Liver (tissue), 9 donors: Measurements from ENCODE around the gene SMAP2. TPM values are rescaled to one million over a fixed set of nuclear protein-coding genes. Genes with fewer than 3 reads are reported as not detected.

ENCODE experiments used
- DNase-seq: peaks from one replicate; pipeline ENCODE4 v3.0.0-alpha.2; 2017; ENCODE audit warnings: low spot score
- H3K27ac ChIP-seq, 2 donors: one replicate each; pipeline ENCODE4 v1.7.0; 2013; ENCODE audit warnings: inconsistent platforms in 2 of 2, low read length in 2 of 2, control low read depth in 1 of 2, low read depth in 1 of 2, mild to moderate bottlenecking in 1 of 2
- H3K27me3 ChIP-seq, 4 donors: one replicate each; pipeline versions ENCODE4 v1.6.1 to v1.7.0; 2013; ENCODE audit warnings: low read length in 3 of 4, inconsistent platforms in 1 of 4, mild to moderate bottlenecking in 1 of 4, moderate library complexity in 1 of 4; ENCODE audit not compliant: control insufficient read depth in 4 of 4, insufficient read depth in 4 of 4
- H3K36me3 ChIP-seq, 4 donors: one replicate each; pipeline versions ENCODE4 v1.6.1 to v1.7.0; 2013; ENCODE audit warnings: low read length in 3 of 4, mild to moderate bottlenecking in 3 of 4, low read depth in 1 of 4, moderate library complexity in 1 of 4; ENCODE audit not compliant: control insufficient read depth in 4 of 4, insufficient read depth in 3 of 4
- H3K4me1 ChIP-seq, 4 donors: one replicate each; pipeline versions ENCODE4 v1.6.1 to v1.7.0; 2013; ENCODE audit warnings: low read length in 3 of 4, mild to moderate bottlenecking in 3 of 4, moderate library complexity in 1 of 4; ENCODE audit not compliant: control insufficient read depth in 4 of 4, insufficient read depth in 4 of 4
- H3K4me3 ChIP-seq, 3 donors: one replicate each; pipeline versions ENCODE4 v1.6.1 to v1.7.0; 2013; ENCODE audit warnings: low read length in 3 of 3, control low read depth in 1 of 3, low read depth in 1 of 3, mild to moderate bottlenecking in 1 of 3
- H3K9ac ChIP-seq, 2 donors: one replicate each; pipeline ENCODE4 v1.7.0; 2013; ENCODE audit warnings: low read length in 2 of 2, mild to moderate bottlenecking in 2 of 2, moderate library complexity in 2 of 2, control low read depth in 1 of 2, low read depth in 1 of 2
- H3K9me3 ChIP-seq, 4 donors: one replicate each; pipeline versions ENCODE4 v1.6.1 to v1.7.0; 2013; ENCODE audit warnings: low read length in 3 of 4; ENCODE audit not compliant: control insufficient read depth in 4 of 4
- ATF3 ChIP-seq: IDR thresholded peaks from 2 replicates; pipeline ENCODE4 v1.6.1; 2016; ENCODE audit warnings: antibody characterized with exemption
- CTCF ChIP-seq: fragments of 150-350 bp; IDR thresholded peaks from 2 replicates; pipeline ENCODE4 v1.5.1; 2017; ENCODE audit warnings: improper control_type of control experiment, low read depth, low read length; ENCODE audit not compliant: missing input control
- EGR1 ChIP-seq, 2 donors: IDR thresholded peaks; 2 replicates each; pipeline ENCODE4 v1.6.1; 2016 to 2018; ENCODE audit warnings: antibody characterized with exemption in 2 of 2, low read depth in 2 of 2
- FOXA1 ChIP-seq: IDR thresholded peaks from 2 replicates; pipeline ENCODE4 v1.6.1; 2016; ENCODE audit warnings: antibody characterized with exemption
- GABPA ChIP-seq, 2 donors: IDR thresholded peaks in 1 of 2; conservative IDR thresholded peaks in 1 of 2; 2 replicates each; pipeline ENCODE4 v1.6.1; 2016; ENCODE audit warnings: antibody characterized with exemption in 2 of 2, mild to moderate bottlenecking in 1 of 2, moderate library complexity in 1 of 2
- HNF4G ChIP-seq: IDR thresholded peaks from 2 replicates; pipeline ENCODE4 v1.6.1; 2016; ENCODE audit warnings: antibody characterized with exemption
- JUND ChIP-seq, 2 donors: IDR thresholded peaks; 2 replicates each; pipeline ENCODE4 v1.6.1; 2016; ENCODE audit warnings: antibody characterized with exemption in 2 of 2
- MAX ChIP-seq: IDR thresholded peaks from 2 replicates; pipeline ENCODE4 v1.6.1; 2016; ENCODE audit warnings: antibody characterized with exemption
- REST ChIP-seq: IDR thresholded peaks from 2 replicates; pipeline ENCODE4 v1.6.1; 2016; ENCODE audit warnings: antibody characterized with exemption, mild to moderate bottlenecking
- SP1 ChIP-seq: IDR thresholded peaks from 2 replicates; pipeline ENCODE4 v1.6.1; 2018; ENCODE audit warnings: antibody characterized with exemption, mild to moderate bottlenecking
- TAF1 ChIP-seq: conservative IDR thresholded peaks from 2 replicates; pipeline ENCODE4 v1.6.1; 2016; ENCODE audit warnings: antibody characterized with exemption, mild to moderate bottlenecking
- ZBTB33 ChIP-seq: IDR thresholded peaks from 2 replicates; pipeline ENCODE4 v1.6.1; 2016; ENCODE audit warnings: antibody characterized with exemption
- WGBS: extraction: QIAGEN DNeasy Blood & Tissue Kit; methylation state at CpG from one replicate; pipeline ENCODE4 v1.1.7; 2013; 5-methylcytosine and 5-hydroxymethylcytosine counted together
- polyA plus RNA-seq, 2 donors: library from polyadenylated mRNA; stranded (reverse) in 1 of 2; unstranded in 1 of 2; fragments of 200-250 nt in 1 of 2; fragments of >200 nt in 1 of 2; fragmentation: Nextera tagmentation in 1 of 2; extraction: Ambion mirVana in 1 of 2; gene quantifications; one replicate each; pipeline versions ENCODE4 v1.2.1 to v1.2.3, GENCODE V29; 2013 to 2015
- total RNA-seq, 2 donors: library from RNA; depleted of rRNA; stranded (reverse); fragments of >200 nt; gene quantifications; one replicate each; pipeline ENCODE4 v1.2.3, GENCODE V29; 2014
- donor health status: healthy.
- donor health status: healthy.
- donor health status: healthy.
- donor health status: healthy.
- donor health status: healthy.

The SMAP2 gene
- total and polyA plus RNA-seq, 4 donors = 20.0 to 36.8 (median 29.8) TPM

- no peak for TF ChIP-seq ZBTB33
Measured at GRCh38 chr1:40379785-40380452, 6.4 kb downstream of the SMAP2 start (continued).

GRCh38 chr1:40380817-40381216, 7.3 kb downstream of the SMAP2 start:
- Histone ChIP-seq H3K27ac (peak overlapping the region in 1 of 2 donors; percentile 58), H3K4me1 (peaks cover 13 to 61% (median 54%) of the 10 kb centered on the region in 4 donors), H3K9me3 (no peaks in the 10 kb centered on the region), H3K4me3 (no peak overlapping the region), H3K9ac (no peak overlapping the region), H3K27me3 (no peaks in the 10 kb centered on the region), H3K36me3 (no peaks in the 10 kb centered on the region)
- DNase-seq = no peak
- TF ChIP-seq FOXA1 (no peak), HNF4G (no peak), REST (no peak), SP1 (no peak), EGR1 (IDR thresholded peaks at IDR 0.05; ENCODE audit: low read depth in 2 of 2) (no peak), TAF1 (no peak), MAX (no peak), ATF3 (no peak), ZBTB33 (no peak), JUND (IDR thresholded peaks at IDR 0.05) (no peak), CTCF (no peak), GABPA (IDR thresholded peaks at IDR 0.05 in 1 of 2, conservative IDR thresholded peaks at IDR 0.05 in 1 of 2) (no peak)
- 91% methylated on average over 4 of the region's 4 CpGs for WGBS
